ENCODE data around the gene JAKMIP2.
"Not testable (repeated sequence)": the region's sequence is repeated elsewhere in the genome, so short reads cannot be mapped to it uniquely, and the experiment has no call there.

The JAKMIP2 gene

GRCh38 chr5:147557876-147558745, 224.4 kb downstream of the JAKMIP2 start:
- no peak for DNase-seq (ENCODE audit: low read depth in 3 of 3)

DNA sequence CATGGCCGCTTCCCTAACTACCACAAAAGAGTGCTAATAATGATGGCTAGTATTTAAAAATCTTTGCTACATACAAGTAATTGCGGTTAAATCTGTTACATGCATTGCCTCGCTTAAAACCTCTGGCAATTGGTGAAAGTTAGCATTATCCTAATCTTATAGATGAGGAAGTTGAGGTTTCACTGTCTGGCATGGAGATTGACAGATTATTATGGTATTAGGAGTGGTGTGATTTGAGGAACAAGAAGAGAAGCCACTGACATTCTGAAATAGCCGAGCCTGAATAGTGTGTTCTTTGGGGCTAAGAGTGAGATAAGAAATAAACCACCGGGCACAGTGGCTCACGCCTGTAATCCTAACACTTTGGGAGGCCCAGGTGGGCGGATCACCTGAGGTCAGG, 227.4 kb downstream of the JAKMIP2 start:
- DNase-seq (ENCODE audit: low read depth in 3 of 3) = no peak

DNA sequence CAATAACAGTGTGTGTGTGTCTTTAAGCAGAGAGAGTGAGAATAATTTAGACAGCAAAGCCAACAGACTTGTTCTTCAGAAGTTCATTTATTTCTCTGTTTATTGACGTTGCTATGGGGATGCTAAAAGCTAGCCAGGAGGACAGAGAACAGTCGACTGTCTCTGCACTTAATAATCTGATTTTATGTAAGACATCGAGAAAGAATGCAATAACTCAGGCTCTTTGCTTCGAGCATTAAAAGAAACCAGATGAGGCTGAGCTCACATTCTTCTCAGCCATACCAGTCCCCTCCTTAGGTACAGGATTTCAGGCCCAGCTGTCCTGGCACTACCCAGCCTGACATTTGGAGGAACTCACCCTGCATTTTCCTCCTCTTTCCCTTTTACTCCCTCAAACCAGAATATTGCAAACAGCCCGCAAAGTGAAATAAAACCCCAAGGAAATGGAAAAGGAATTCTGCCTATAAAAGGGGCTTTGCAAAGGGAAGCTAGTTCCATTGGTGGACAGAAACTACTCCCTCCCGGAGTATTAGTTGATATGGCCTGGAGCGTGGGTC, 228.2 kb downstream of the JAKMIP2 start:
- no peak for DNase-seq (ENCODE audit: low read depth in 3 of 3)

DNA sequence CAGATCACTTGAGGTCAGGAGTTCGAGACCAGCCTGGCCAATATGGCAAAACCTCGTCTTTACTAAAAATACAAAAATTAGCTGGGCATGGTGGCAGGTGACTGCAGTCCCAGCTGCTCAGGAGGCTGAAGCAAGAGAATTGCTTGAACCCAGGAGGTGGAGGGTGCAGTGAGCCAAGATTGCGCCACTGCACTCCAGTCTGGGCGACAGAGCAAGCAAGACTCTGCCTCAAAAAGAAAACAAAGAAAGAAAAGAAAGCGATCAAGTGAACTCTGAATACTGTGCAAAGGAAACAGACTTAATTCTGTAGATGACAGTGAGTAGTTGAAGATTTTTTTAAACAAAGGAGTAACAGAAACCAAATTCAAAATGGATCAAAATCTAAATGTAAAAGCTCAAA, 228.7 kb downstream of the JAKMIP2 start:
- DNase-seq (ENCODE audit: low read depth in 3 of 3) = not testable (repeated sequence)

- DNase-seq (ENCODE audit: low read depth in 3 of 3) = no peak
These were observed 229.6 kb downstream of the JAKMIP2 start for GRCh38 chr5:147552897-147553296.

GRCh38 chr5:147551677-147552076, 230.9 kb downstream of the JAKMIP2 start:
- DNase-seq (ENCODE audit: low read depth in 3 of 3) = no peak

GRCh38 chr5:147547730-147548129, 234.8 kb downstream of the JAKMIP2 start:
- DNase-seq (ENCODE audit: low read depth in 3 of 3) = no peak

GRCh38 chr5:147544556-147544955, 238.0 kb downstream of the JAKMIP2 start:
- no peak for DNase-seq (ENCODE audit: low read depth in 3 of 3)

DNA sequence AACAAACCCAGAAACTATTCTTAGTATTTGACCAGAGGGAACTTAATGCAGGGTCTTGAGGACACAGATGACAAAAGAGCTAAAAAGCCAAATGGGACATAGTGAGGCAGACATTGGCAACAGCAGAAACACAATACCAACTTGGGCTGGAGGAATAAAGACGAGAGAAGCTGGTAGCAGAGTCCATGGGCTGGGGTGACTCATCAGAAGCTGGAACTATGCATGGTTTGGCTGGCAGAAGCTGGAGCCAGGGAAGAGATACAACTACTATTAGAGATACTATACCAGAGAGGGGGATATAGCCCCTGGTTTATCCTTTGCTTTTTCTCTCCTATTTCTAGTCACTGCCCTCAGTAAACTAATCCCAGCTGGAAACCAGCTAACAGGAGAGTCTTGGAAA, 243.5 kb downstream of the JAKMIP2 start:
- no peak for DNase-seq (ENCODE audit: low read depth in 3 of 3)

- no peak for DNase-seq (ENCODE audit: low read depth in 3 of 3)
These were observed 244.3 kb downstream of the JAKMIP2 start for GRCh38 chr5:147538236-147538635.

Measured in stimulated activated CD4-positive, alpha-beta T cell treated with anti-CD3 and anti-CD28 coated beads, TNF-alpha, amount 100 ng/mL, for 24 hours (primary cell).